H9 (cell line): ENCODE results near the gene DLST. TPM values are rescaled to one million over a fixed set of nuclear protein-coding genes. Genes with fewer than 3 reads are reported as not detected.

Source experiments
- DNase-seq: peaks from one replicate; pipeline ENCODE4 v3.0.0-alpha.2; 2017
- H2AFZ ChIP-seq: one replicate; pipeline ENCODE4 v1.6.1; 2013; ENCODE audit warnings: mild to moderate bottlenecking, low read length, control low read depth, moderate library complexity
- H2AK5ac ChIP-seq: 2 replicates; pipeline ENCODE4 v1.6.1; 2013; ENCODE audit warnings: low read length, control low read depth, mixed read lengths; ENCODE audit not compliant: insufficient read length
- H2BK120ac ChIP-seq: one replicate; pipeline ENCODE4 v1.6.1; 2013; ENCODE audit warnings: low read depth, mild to moderate bottlenecking, low read length, control low read depth, inconsistent platforms; ENCODE audit not compliant: poor library complexity, severe bottlenecking
- H2BK12ac ChIP-seq: 2 replicates; pipeline ENCODE4 v1.6.1; 2013; ENCODE audit warnings: low read length, control low read depth, mixed read lengths, low read depth; ENCODE audit not compliant: insufficient read length
- H2BK15ac ChIP-seq: 2 replicates; pipeline ENCODE4 v1.6.1; 2013; ENCODE audit warnings: low read depth, low read length, control low read depth
- H2BK20ac ChIP-seq: one replicate; pipeline ENCODE4 v1.6.1; 2013; ENCODE audit warnings: low read depth, mild to moderate bottlenecking, low read length, control low read depth, inconsistent platforms; ENCODE audit not compliant: poor library complexity, severe bottlenecking
- H2BK5ac ChIP-seq: 2 replicates; pipeline ENCODE4 v1.6.1; 2013; ENCODE audit warnings: low read length, control low read depth, mixed read lengths; ENCODE audit not compliant: insufficient read length
- H3K14ac ChIP-seq: 2 replicates; pipeline ENCODE4 v1.6.1; 2013; ENCODE audit warnings: low read length, control low read depth; ENCODE audit not compliant: insufficient read depth
- H3K18ac ChIP-seq: 2 replicates; pipeline ENCODE4 v1.6.1; 2013; ENCODE audit warnings: low read depth, mild to moderate bottlenecking, mixed read lengths, low read length, control low read depth; ENCODE audit not compliant: insufficient read length
- H3K23ac ChIP-seq: 2 replicates; pipeline ENCODE4 v1.6.1; 2013; ENCODE audit warnings: low read length, control low read depth, mixed read lengths, low read depth; ENCODE audit not compliant: insufficient read length
- H3K23me2 ChIP-seq: 2 replicates; pipeline ENCODE4 v1.6.1; 2013; ENCODE audit warnings: low read depth, mild to moderate bottlenecking, mixed read lengths, low read length, control low read depth; ENCODE audit not compliant: insufficient read length, poor library complexity, severe bottlenecking
- H3K27ac ChIP-seq: 2 replicates; pipeline ENCODE4 v1.5.1; 2013; ENCODE audit warnings: low read length, control low read depth, mixed read lengths, low read depth; ENCODE audit not compliant: insufficient read length
- H3K27me3 ChIP-seq: 2 replicates; pipeline ENCODE4 v1.6.1; 2013; ENCODE audit warnings: low read length, control low read depth, inconsistent platforms; ENCODE audit not compliant: insufficient read depth
- H3K4ac ChIP-seq: 2 replicates; pipeline ENCODE4 v1.6.1; 2013; ENCODE audit warnings: low read depth, mild to moderate bottlenecking, control low read depth, inconsistent platforms, low read length, moderate library complexity
- H3K4me1 ChIP-seq: 2 replicates; pipeline ENCODE4 v1.6.1; 2013; ENCODE audit warnings: low read length, control low read depth, inconsistent platforms; ENCODE audit not compliant: insufficient read depth
- H3K4me2 ChIP-seq: 2 replicates; pipeline ENCODE4 v1.6.1; 2013; ENCODE audit warnings: low read length, control low read depth, mixed read lengths; ENCODE audit not compliant: insufficient read length, insufficient read depth
- H3K56ac ChIP-seq: 2 replicates; pipeline ENCODE4 v1.6.1; 2013; ENCODE audit warnings: low read depth, mild to moderate bottlenecking, mixed read lengths, low read length, control low read depth; ENCODE audit not compliant: insufficient read length
- H3K79me1 ChIP-seq: 2 replicates; pipeline ENCODE4 v1.6.1; 2013; ENCODE audit warnings: low read depth, mild to moderate bottlenecking, moderate library complexity, low read length, control low read depth, inconsistent platforms; ENCODE audit not compliant: insufficient read depth, poor library complexity, severe bottlenecking
- H3K79me2 ChIP-seq: 2 replicates; pipeline ENCODE4 v1.6.1; 2013; ENCODE audit warnings: low read length, control low read depth, inconsistent platforms; ENCODE audit not compliant: insufficient read depth
- H3K9ac ChIP-seq: 2 replicates; pipeline ENCODE4 v1.6.1; 2013; ENCODE audit warnings: low read length, control low read depth, mixed read lengths; ENCODE audit not compliant: insufficient read length; ENCODE audit errors: extremely low read depth
- H3K9me3 ChIP-seq: one replicate; pipeline ENCODE4 v1.6.1; 2013; ENCODE audit warnings: low read depth, low read length, inconsistent platforms; ENCODE audit not compliant: control insufficient read depth
- H3T11ph ChIP-seq: one replicate; pipeline ENCODE4 v1.6.1; 2013; ENCODE audit warnings: mild to moderate bottlenecking, low read length, control low read depth, inconsistent platforms
- H4K20me1 ChIP-seq: one replicate; pipeline ENCODE4 v1.6.1; 2013; ENCODE audit not compliant: control insufficient read depth, insufficient read length, insufficient read depth
- H4K5ac ChIP-seq: 2 replicates; pipeline ENCODE4 v1.6.1; 2013; ENCODE audit warnings: low read depth, mild to moderate bottlenecking, mixed read lengths, low read length, control low read depth; ENCODE audit not compliant: insufficient read length
- H4K8ac ChIP-seq: replicated peaks from 2 replicates; pipeline ENCODE4 v1.6.1; 2013; ENCODE audit warnings: low read length, control low read depth, mixed read lengths, low read depth; ENCODE audit not compliant: insufficient read length
- H4K91ac ChIP-seq: 2 replicates; pipeline ENCODE4 v1.6.1; 2013; ENCODE audit warnings: low read depth, mild to moderate bottlenecking, moderate library complexity, mixed read lengths, low read length, control low read depth; ENCODE audit not compliant: insufficient read length
- H3K27ac Mint-ChIP-seq, 3 experiments: 2 replicates in 2 of 3; 3 replicates in 1 of 3; pipeline ENCODE4 v1.8.0; 2020 to 2021; ENCODE audit warnings: mixed read lengths in 3 of 3, mild to moderate bottlenecking in 1 of 3, moderate library complexity in 1 of 3
- H3K27me3 Mint-ChIP-seq: 2 replicates; pipeline ENCODE4 v1.8.0; 2021; ENCODE audit warnings: low read depth, mild to moderate bottlenecking, moderate library complexity, mixed read lengths
- H3K36me3 Mint-ChIP-seq, 3 experiments: 2 replicates in 2 of 3; 3 replicates in 1 of 3; pipeline ENCODE4 v1.8.0; 2020 to 2021; ENCODE audit warnings: low read depth in 3 of 3, mixed read lengths in 3 of 3; ENCODE audit not compliant: insufficient read depth in 1 of 3
- H3K4me1 Mint-ChIP-seq, 2 experiments: 2 replicates each; pipeline ENCODE4 v1.8.0; 2020; ENCODE audit warnings: mixed read lengths in 2 of 2
- H3K4me3 Mint-ChIP-seq, 2 experiments: 2 replicates in 1 of 2; 3 replicates in 1 of 2; pipeline ENCODE4 v1.8.0; 2020 to 2021; ENCODE audit warnings: mild to moderate bottlenecking in 2 of 2, mixed read lengths in 2 of 2, moderate library complexity in 1 of 2
- H3K9me3 Mint-ChIP-seq, 2 experiments: 2 replicates in 1 of 2; 3 replicates in 1 of 2; pipeline ENCODE4 v1.8.0; 2020; ENCODE audit warnings: mild to moderate bottlenecking in 2 of 2, mixed read lengths in 2 of 2, moderate library complexity in 1 of 2
- WGBS: extraction: QIAGEN DNeasy Blood & Tissue Kit; methylation state at CpG from one replicate; pipeline ENCODE4 v1.1.7; 2013; ENCODE audit warnings: missing lambda C conversion rate, low lambda C conversion rate, mixed read lengths; ENCODE audit not compliant: insufficient read length; ENCODE audit errors: extremely low coverage; 5-methylcytosine and 5-hydroxymethylcytosine counted together
- total RNA-seq: library from RNA; stranded (reverse); gene quantifications from 2 replicates; pipeline ENCODE4 v1.2.1, GENCODE V29; 2021
- TF ChIP-seq, protein P1 (sequence below): fragments of 200-600 bp; sonication (generic); conservative IDR thresholded peaks from 3 replicates; pipeline ENCODE4 v1.8.0; 2021; ENCODE audit warnings: antibody characterized with exemption, mild to moderate bottlenecking

Gene DLST
- total RNA-seq, 1 experiment from 2014 or later = 116 TPM

DNA sequence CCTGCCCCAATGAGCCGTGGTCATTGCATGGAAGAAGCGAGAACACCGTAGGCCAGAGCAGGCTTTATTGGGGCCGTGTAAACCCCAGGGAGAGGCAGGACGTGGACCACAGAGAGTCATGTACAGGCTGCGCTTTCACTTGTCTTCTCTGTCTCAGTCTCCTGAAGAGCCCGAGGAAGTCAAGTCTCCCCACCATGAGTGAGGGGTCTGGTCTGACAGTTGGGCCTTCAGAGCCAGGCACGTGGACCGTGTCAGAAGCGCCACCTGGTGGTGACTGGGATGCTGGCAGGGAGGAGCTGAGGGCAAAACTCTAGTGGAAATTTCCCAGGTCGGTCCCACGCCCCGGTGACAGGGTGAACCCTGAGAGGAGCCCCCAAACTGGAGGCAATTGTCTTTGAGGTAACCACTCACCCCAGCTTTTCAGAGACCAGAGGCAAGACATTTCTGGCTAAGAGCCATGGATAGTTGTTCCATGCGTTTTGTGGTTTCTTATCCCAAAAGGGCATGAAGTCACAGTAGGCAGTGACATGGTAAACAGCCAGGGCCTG is 24.0 kb downstream of the DLST start:
- Histone ChIP-seq H2AK5ac (no peak overlapping the region), H3K9ac (no peak overlapping the region), H3K79me2 (no peaks in the 10 kb centered on the region), H3T11ph (no peak overlapping the region), H3K27me3 (no peaks in the 10 kb centered on the region), H2BK12ac (no peak overlapping the region), H3K23me2 (no peaks in the 10 kb centered on the region), H3K4me2 (no peak overlapping the region), H3K56ac (no peak overlapping the region), H3K18ac (no peak overlapping the region), H2BK5ac (no peak overlapping the region), H3K9me3 (no peaks in the 10 kb centered on the region), H3K27ac (no peak overlapping the region), H2AFZ (no peak overlapping the region), H4K8ac (no peak overlapping the region), H4K5ac (no peak overlapping the region), H2BK20ac (no peak overlapping the region), H3K23ac (no peak overlapping the region), H3K79me1 (no peaks in the 10 kb centered on the region), H3K14ac (no peak overlapping the region), H3K4ac (no peak overlapping the region), H3K4me1 (no peaks in the 10 kb centered on the region), H4K91ac (no peak overlapping the region), H2BK15ac (no peak overlapping the region), H4K20me1 (no peaks in the 10 kb centered on the region), H2BK120ac (no peak overlapping the region)
- Mint-ChIP-seq H3K9me3 (no peaks in the 10 kb centered on the region), H3K36me3 (peaks cover 23 to 45% (median 27%) of the 10 kb centered on the region in 3 experiments), H3K4me1 (peaks cover 15 to 18% of the 10 kb centered on the region in 2 experiments), H3K27me3 (no peaks in the 10 kb centered on the region; the same call in 1 of the 2 replicates), H3K4me3 (no peak overlapping the region), H3K27ac (no peak overlapping the region)
- WGBS = no CpG with 5 or more reads among the region's 14 CpGs
- DNase-seq = peak; percentile 72
- TF ChIP-seq, protein P1, sequence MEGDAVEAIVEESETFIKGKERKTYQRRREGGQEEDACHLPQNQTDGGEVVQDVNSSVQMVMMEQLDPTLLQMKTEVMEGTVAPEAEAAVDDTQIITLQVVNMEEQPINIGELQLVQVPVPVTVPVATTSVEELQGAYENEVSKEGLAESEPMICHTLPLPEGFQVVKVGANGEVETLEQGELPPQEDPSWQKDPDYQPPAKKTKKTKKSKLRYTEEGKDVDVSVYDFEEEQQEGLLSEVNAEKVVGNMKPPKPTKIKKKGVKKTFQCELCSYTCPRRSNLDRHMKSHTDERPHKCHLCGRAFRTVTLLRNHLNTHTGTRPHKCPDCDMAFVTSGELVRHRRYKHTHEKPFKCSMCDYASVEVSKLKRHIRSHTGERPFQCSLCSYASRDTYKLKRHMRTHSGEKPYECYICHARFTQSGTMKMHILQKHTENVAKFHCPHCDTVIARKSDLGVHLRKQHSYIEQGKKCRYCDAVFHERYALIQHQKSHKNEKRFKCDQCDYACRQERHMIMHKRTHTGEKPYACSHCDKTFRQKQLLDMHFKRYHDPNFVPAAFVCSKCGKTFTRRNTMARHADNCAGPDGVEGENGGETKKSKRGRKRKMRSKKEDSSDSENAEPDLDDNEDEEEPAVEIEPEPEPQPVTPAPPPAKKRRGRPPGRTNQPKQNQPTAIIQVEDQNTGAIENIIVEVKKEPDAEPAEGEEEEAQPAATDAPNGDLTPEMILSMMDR = peak; percentile 98
